Activated effector memory CD4-positive, alpha-beta T cell treated with Interleukin-2 at 50 U/mL for 16 hours (primary cell): ENCODE results near the gene SLAMF8.
A peak's percentile ranks its signal among the peaks of the same experiment; 100 is the strongest.

Experiments
- DNase-seq: peaks from one replicate; pipeline ENCODE4 v3.0.0-alpha.2; 2020

Gene SLAMF8

DNA sequence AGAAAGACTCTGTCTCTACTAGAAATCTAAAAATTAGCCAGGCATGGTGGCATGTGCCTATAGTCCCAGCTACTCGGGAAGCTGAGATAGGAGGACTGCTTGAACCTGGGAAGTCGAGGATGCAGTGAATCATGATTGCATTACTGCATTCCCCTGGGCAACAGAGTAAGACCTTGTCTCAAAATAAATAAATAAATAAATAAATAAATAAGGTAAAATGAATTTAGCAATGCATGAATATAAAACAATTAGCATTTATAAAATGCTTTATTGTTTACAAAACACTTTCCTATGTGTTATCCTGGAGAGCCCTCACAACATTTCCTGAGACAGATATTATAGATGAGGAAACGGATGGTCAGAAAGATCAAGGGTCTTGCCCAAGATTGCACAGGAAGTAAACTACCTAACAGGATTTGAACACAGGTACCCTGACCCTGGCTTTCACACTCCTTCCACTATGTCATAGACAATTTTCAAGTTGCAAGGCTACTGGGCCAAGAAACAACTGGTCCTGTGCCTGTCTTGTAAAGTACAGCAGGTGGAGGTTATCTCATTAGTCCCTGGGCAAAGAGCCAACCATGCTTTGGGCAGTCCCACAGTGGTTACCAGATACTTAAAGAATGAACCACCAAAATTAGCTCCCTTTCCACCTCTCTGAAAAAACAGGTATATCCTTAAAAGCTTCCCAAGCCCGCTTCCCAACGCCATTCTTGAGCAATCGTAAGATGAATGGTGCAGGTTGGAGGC is 51.2 kb downstream of the SLAMF8 start:
- DNase-seq: no peak

DNA sequence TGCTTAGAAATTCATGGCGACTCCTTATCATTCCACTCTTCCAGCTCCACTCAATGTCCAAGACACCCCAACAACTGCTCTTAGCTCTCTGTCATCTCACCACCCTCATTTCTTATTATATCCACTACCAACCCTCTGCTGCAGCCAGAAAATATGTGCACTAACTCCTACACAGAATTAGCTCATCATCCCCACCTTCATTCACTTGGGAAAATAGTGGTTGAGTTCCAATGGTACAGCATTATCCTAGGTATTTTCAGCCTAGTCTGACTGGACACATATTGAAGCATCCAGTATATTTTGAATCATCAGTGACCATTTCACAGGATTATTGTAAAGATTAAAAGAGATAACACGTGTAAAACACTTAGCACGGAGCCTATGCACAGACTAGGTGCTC is 52.5 kb downstream of the SLAMF8 start:
- no peak for DNase-seq

DNA sequence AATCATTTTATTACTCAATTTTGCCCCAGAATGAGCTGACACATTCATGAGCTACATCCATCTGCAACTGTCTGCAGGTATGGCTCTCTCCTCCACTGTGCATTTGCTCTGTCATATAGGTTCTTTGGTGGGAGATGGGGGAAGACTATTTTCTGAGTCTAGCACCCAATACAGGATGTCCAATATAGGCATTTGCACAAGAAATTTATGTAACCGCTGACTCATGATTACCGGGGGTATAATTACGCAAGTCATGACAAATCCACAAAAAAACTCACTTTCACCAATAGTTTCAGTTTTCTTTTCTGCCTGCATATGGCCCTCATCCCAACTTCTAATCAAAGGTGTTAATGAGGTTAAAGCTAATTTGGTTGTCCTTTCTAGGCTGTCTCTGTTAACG is 53.3 kb downstream of the SLAMF8 start:
- DNase-seq: no peak

DNA sequence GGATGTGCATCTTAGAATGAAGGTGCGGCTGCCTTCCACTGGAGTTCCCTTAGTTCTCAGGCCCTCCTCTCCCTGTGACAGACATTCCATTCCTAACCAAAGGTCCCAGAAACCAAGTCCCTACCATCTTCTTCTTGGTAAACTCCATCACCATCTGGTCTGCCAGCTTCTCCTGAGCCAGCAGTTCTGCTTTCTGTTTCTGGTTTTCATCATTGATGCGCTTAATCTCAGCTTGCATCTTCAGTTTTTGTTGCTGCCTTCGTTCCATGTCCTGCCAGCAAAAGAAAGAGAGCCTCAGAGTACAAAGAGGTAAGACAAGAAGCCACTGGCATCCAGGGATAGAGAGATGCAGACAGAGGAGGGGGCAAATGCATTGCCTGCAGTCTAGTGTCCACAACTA is 53.8 kb downstream of the SLAMF8 start:
- no peak for DNase-seq

DNA sequence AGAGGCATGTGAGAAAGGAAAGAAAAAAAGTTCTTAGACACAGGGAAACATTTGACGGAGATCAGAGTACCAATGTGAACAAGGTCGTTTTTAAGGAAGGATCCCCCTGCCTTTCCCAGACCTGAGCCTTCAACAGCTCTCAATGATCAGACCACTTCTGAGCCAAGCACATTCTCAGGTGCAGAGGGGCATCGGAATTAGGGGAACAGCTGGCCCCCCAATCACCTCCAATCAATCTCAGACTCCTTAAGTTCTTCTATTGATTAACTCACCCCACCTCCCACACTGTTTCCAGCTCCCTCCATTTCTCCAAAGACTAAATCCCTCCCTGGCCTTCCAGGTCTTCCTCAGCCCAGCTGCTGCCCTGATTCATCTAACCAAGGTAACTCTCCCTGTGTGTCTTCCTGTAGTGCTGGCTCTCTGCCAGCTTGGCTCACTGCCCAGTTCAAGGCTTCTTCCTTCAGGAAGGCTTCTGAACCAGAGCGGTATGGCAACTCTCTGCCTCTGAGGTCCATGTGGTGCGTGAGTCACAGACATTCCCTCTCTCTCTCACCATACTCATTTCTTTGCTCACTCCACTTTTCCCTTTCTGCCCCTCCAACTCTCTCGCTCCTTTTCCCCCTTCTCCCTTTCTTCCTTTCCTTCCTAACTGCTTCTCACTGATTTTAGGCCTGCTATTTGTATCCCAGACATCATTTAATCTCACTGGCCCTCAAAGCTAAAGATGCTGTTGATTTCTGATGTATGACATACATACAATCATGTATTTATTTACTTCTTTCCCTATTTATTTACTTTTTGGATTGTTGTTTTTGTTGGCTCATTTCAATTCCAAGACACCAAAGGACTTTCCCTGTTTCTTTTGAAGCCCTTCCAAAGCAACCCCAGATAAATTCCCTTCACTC is 55.2 kb downstream of the SLAMF8 start:
- DNase-seq: peak; percentile 28

DNA sequence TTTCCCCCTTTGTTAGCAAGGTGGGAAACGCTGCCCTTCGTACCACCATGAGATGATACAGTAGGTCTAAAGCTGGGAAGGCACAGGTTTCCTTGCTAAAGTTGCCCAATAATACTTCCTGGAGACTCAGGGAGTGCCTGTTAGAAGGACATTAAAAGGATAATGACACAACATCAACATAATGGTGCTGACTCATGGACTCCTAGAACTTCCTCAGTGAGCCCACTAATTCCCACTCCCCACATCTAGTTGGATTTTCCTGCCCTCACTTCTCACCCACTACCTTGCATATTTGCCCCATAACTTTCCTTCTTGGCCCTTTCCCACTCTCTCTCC is 55.8 kb downstream of the SLAMF8 start:
- no peak for DNase-seq

DNA sequence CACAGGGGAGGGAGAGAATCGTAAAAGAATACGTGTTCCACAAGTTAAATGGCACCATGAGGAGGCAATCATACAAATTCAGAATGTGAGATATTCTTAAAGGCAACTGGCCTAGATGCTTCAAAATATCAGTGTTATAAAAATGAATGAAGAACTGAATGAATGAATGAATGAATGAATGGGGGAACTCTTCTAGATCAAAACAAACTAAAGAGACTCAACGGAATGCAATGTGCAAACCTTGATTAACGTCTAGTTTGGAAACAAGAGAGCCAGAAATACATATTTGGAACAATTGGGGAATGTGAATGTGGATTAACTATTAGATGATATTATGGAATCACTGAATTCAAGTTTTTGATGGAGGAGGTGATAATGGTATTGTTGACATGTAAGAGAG is 56.5 kb downstream of the SLAMF8 start:
- no peak for DNase-seq

DNA sequence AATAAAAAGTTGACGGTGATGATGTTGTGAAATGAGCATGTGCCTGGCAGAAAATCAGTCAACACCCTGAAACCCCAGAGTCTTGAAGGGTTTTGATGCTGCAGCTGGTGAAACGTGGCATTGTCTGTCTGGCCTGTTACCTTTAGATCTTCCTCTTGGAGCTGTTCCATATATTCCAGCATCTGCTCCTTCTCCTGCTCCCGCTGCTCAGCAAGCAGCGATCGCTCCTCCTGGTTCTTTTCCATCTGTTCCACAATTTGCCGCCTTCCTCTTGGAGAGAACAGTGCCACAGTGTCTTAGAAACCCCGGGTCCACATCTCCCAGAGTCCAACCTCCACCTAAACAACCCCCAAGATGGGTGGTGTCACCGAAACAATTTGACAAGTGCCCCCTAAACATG is 57.6 kb downstream of the SLAMF8 start:
- DNase-seq: no peak
